OCI-LY1 (cell line): ENCODE data around the gene TMIGD1.

ENCODE experiments used
- CTCF ChIP-seq: fragments of 200-600 bp; sonication (generic), shearing (Covaris generic); IDR thresholded peaks from 2 replicates; pipeline ENCODE4 v1.5.1; 2017; ENCODE audit warnings: mild to moderate bottlenecking, antibody characterized with exemption, low read length, moderate library complexity, mixed read lengths
- EZH2 ChIP-seq: fragments of 200-600 bp; sonication (generic), shearing (Covaris generic); IDR thresholded peaks from 2 replicates; pipeline ENCODE4 v1.8.0; 2017; ENCODE audit warnings: borderline replicate concordance, mixed run types, mild to moderate bottlenecking, antibody characterized with exemption, low read length, moderate library complexity, mixed read lengths

- TF ChIP-seq EZH2 (no peak), CTCF (no peak)
These were observed 45.5 kb upstream of the TMIGD1 start for GRCh38 chr17:30379303-30379902.
